CMK (cell line): ENCODE measurements around the gene PLXDC2.

Experiments used
- DNase-seq: peaks from one replicate; pipeline ENCODE4 v3.0.0-alpha.2; 2010; ENCODE audit warnings: low read depth

The PLXDC2 gene

DNA sequence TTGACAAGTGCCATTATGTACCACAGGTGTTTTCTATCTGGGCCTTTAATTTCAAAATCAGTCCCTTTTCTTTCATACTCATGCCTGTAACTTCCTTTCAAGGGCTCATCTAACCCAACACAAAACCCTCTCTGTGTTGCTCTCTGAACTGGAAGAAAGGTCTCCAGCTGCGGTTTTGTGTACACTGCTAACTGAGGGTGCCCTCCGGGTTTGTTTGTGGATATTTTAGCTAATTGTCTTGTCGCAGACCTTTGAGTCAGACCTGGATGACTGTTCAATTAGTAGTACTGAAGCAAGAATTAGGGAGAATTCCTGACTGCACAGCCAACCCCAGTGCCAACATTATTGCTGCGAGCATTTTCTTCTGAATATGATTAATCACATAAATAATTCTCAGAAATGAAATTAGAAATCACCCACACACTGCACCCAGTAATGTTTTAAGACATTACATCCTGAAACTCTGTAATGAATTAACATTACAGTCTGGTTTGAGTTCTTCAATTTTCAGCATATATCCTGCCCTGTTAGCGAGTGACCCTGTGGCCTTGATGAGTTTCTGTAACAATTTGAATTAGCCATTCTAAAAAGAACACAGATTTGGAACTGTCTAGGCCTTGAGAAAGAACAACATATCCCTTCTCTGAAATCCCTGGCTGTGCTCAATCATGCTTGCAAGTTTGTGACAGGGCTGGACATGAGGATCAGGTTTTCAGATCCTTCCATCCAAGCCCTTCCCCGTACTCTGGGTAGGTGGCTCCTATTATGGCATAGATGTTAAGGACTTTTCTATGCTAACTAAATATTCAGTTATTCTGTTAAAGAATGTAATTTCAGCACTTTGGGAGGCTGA, 460.1 kb downstream of the PLXDC2 start:
- no peak for DNase-seq

DNA sequence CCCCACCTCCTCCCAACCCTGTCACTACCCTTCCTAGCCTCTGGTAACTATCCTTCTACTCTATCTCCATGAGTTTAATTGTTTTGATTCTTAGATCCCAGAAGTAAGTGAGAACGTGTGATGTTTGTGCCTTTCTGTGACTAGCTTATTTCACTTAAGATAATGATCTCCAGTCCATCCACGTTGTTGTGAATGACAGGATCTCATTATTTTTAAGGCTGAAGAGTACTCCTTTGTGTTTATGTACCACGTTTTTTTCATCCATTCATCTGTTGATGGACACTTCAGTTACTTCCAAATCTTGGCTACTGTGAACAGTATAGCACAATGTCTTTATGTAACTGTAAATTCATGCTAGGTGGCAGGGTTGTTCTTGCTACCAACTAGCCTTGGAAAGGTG, 461.6 kb downstream of the PLXDC2 start:
- DNase-seq: no peak

DNA sequence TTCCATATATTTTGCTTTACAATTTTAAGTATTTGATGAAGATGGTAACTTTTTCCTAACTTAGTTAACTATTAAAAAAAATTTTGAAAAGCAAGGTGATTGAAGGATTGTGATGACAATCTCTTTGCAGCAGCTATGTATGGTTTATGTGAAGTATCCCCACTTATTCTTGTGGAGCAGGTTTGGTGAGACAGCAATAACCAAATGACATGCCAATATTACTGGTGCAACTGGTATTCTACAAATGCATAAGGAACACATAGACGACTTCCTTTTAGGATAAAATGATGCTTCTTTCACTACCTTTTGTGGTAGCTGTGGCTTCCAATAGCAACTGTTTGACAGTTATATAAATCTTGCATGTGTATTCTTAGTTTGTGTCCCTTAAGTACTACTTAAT, 465.3 kb downstream of the PLXDC2 start:
- no peak for DNase-seq

DNA sequence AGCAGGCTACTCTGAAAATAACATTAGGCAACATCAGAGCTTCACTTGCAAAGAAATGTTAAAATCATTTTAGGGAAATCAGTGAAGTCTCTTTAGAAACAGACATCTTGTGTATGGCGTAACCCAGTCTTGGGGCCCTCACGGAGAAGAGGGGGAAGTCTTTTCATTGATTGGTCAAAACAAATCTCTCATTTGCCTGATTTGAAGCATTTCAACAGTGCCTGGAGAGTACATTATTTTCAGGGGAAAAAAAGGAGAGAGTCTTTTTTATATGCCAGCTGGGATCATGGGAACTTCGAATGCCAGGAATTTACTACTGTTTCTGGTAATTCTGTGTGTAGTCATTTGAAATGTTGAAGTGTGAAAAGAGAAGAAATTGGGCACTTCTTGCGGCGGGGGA, 471.4 kb downstream of the PLXDC2 start:
- no peak for DNase-seq

DNA sequence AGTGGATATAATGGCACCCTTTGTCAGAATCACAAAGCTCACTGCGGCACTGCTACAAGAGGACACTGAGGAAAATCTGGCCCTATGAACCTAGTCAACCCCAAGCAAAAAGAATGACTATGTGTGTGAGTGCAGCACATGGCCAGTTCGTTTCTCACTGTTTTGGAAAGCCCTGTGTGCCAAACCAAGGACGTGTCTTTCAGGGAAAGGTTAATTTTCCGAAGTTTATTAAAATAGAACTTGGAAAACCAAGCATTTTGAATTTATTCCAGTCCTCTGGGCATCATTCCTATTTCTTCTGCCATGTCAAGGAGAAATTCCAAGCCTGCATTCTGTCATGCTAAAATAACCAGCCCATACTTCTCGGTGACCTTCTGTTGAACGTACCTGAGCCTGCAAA, 471.8 kb downstream of the PLXDC2 start:
- no peak for DNase-seq

DNA sequence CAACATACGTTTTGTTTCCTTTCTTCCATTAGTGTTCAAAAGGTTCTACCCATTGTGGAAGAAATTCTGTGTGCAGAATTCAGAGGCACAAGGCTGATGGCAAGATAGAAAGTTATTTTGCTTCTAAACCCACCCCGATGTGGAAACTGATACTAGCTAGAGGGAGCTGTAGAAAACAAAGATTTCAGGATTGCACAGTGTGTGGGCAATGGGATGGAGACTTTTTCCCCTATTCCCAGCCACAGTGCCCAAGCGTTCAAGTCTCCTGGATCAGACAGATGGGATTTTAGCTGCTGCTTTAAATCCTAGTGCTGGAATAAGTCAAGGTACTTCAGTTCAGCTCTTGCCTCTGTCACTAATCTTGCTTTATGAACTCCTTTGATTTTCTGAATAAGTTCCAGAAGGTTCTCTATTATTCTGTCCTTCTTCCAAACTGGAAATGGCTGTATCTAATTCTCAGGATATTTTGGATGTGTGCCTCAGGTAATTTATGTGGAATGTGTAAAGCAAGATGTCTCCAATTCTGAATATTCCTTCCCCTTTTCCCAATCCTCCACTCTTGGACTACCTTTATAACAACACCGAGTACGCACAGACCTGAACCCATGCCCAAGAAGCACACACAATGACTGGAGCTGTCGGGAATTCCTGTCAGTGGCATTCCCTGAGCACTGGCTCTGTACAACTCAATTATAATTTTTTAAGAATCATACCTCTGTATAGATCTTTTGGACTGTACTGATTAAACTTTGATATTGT, 473.0 kb downstream of the PLXDC2 start:
- DNase-seq: no peak

DNA sequence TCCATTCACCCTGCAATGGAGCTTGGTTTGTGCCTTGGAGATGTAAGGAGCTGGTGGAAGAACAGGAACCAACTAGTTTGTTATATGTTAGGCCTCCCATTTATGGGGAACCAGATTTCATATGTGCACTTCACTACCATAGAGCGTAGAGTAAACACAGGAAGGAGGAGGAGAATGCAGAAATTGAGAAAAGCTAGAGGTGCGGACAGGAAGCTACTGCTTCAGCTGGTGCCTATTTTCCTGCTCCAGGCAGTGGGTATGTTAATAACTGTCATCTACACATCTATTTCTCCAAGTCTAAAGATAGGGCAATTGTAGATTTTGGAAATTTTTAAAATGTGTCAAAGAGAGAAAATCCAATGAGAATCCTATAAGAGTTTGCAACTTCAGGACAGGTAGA, 482.2 kb downstream of the PLXDC2 start:
- DNase-seq: no peak

DNA sequence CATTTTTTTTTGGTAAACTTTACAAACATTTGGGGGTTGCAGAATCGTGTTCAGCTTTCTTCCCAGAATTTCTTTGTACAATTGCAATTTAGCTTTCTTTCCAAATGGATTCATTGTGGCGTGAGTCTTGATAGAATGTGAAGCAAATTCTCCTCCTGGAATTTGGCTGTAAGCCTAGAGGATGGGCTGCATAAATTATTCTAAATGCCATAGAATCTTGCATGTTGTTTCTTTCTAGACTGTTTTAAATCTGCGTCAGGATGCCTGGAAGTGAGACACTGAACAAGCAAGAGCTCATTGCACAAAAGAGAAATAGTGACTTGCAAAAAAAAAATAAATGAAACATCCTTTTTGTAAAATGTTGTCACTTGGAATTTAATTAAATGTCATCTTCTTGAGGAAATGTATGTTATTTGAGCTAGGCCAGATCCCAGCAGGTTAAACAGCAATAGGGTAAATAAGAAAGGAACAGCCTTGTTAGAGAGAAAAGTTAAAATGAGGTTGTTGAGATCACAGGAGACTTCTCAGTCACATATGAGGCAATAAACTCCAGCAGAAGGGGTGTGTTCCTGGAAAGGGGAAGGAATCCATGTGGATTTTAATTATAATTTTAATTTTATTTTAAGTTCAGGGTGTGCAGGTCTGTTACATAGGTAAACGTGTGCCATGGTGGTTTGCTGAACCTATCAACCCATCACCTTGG, 483.0 kb downstream of the PLXDC2 start:
- no peak for DNase-seq

DNA sequence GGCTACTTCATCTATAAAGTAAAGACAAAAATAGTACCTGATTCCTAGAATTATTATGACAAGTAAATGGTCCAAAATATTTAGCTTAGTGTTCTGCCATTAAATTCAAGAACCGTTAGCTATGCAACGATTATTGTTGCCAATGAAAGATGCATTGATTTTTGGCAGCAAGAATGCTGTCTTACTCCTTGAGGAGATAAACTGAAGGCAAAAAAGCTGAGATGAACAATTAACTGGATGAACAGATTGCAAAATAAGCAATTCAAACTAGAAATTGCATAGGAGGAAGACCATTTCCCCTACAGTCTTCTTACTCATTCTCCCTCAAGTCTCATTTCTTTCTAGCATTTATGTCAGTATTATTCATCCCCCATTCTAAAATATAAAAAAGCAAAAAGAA, 484.5 kb downstream of the PLXDC2 start:
- DNase-seq: no peak

DNA sequence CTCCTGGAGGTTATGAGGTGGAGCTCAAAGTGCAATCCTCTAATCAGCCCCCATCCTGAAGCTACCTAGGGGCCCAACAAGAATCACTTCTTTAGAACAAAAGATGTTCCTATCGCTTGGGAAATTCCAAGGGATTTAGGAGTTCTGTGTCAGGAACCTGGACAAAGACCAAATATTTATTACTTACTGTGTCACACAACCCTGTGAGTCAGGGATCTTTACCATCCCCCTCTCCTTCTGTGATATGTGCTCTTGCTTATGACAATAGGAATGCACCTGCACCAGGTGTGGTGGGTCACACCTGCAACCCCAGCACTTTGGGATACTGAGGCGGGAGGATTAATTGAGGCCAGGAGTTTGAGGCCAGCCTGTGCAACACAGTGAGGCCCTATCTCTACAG, 485.8 kb downstream of the PLXDC2 start:
- no peak for DNase-seq

DNA sequence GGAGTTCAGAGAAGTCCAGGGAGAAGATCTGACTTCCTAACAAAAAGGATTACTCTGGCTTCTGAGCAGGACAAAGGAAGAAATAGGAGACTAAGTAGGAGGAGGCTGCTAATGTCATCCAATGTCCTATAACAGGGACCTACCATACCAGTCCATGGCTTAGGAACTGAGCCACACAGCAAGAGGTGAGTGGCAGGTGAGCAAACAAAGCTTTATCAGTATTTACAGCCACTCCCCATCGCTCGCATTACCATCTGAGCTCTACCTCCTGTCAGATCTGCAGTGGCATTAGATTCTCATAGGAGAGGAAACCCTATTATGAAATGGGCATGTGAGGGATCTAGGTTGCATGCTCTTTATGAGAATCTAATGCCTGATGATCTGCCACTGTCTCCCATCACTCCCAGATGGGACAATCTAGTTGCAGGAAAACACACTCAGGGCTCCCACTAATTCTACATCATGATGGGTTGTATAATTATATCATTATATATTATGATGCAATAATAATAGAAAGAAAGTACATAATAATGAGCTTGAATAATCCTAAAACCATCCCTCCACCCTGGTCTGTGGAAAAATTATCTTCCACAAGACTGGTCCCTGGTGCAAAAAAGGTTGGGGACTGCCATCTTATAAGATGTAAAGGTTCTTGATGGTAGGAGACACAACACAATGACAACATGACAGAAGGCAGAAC, 487.4 kb downstream of the PLXDC2 start:
- no peak for DNase-seq

DNA sequence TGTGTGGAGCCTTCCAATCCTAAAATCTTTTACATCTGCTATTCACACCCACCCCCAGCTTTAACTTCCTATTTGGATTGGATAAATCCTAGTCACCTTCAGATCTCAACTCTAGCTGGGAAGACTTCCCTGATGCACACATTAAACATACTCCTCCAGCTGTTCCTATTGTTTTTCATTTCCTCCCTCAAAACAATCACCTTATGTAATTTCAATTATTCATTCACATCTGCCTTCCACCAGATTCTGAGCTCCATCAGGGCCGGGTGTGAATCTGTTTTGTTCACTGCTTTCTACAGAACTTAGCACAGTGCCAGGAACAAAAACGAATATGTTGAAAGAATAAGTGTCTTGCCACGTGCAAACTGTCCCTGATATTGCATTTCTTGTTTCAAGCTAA, 497.4 kb downstream of the PLXDC2 start:
- no peak for DNase-seq

DNA sequence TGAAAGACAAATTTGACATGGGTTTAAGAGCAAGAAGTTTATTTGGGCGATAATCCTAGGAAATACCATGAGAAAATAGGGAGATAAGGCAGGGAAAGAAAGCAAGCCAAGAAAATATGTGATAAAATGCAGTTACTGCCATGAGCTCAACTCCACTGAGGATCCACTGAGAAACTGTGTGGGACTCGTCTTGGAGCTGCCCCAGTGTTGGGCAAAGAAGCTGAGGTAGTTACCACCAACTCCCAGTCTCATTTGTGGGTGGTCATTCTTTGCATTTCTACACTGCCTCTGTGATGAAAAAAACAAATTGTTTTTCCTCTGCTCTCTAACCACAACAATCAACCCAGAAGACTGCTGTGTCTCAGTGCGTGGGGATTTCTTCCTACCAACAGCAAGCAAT, 498.2 kb downstream of the PLXDC2 start:
- no peak for DNase-seq

DNA sequence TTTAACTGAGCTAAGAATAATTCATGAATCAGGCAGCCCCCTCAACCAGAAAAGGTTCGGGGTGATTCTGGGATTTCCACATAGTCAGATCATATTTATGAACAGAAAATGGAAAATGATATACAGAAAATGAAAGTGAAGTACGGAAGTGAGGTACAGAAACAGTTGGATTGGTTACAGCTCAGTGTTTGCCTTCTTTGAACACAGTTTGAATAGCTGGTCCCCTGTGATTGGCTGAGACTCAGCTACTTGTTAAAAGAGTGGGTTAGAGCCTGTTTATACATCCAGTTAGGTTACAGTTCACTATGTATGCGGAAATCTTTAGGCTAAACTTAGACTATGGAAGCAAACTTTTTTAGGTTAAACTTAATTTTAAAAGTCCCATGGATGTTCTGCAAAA, 511.7 kb downstream of the PLXDC2 start:
- no peak for DNase-seq

DNA sequence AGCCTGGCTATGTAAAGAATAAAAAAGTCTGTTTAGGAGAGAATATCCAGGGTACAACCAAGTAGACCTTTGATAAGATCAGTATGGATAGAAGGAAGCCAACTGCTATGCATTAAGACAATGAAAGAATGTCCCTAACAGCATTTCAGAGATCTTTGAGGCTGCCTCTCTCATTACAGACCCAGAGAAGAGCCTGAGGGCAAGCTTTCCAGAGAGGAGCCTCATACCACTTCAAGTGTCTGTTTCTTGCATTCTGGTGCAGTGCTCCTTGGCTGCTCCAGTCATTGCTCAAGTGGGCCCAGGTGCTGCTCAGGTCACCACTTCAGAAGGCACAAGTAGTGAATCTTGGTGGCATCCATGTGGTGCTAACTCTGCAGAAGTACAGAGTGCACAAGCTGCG, 514.0 kb downstream of the PLXDC2 start:
- no peak for DNase-seq

DNA sequence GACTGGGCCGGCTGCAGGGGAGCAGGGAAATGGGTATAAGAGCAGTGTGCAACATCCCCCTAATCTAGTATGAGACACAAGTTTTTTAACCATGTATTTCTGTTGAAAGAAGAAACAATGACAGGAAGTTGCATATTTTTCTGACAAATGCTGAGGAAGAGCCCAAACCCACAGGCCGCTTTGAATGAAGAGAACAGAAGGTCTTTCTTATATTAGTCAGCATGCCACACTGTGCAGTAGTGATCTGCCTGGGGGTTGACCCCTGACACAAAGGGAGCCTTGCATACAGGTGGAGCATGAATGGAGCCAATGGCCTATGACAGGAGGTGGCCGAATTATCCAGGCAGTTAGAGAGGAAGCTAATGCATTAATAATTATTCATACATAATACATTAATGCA, 518.3 kb downstream of the PLXDC2 start:
- DNase-seq: no peak
